ENCODE results near the gene EPOP.

EPOP gene

DNA sequence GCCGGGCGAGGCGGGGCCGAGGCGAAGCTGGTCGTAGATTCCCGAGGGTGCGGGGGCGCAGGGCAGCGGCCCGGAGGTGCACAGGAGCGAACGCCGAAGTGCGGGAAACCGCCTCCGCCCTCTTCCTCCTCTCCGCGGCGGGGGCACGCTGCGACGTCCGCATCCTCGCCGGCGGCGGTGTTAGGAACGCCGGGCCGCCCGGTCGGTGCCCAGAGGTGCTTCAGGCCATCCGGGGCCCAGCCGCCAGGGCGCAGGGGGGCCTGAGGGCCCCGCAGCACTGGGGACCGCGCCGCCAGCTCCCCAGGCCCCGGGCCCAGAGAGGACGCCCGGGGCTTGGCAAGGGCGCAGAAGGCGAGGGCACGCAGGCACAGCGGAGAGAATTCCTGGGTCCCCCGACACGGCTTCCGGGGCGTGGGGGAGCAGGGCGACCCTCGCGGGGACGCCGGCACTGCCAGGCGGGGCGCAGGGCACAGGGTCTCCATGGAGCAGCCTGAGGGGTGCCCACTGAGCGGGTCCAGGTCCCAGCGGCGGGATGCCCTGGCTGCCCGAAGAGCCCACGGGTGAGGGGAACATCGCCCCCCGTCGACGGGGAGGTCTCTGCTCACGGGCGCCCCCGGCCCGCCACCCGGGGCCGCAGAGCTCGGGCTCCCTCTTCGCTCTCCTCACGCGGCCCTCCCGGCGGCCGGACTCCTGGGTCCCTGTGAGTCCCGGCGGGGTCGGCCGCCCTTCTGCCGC, 576 bp downstream of the EPOP start:
- DNase-seq (ENCODE audit: low read depth) = no peak

DNA sequence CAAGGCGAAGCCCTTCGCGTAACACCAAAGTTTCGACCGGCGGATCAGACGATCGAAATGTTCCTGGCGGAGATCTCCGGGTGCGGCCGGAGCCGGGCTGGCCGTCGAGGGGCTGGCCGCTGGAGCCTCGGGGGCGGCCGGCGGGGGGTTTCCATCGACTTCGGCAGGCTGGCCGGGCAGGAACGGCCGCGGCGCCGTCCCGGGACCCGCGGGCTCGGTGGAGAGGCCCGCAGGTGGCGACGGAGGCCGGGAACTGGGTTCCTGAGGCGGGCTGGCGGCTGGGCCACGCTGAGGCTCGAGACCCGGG, 1.1 kb downstream of the EPOP start:
- DNase-seq (ENCODE audit: low read depth) = no peak

DNA sequence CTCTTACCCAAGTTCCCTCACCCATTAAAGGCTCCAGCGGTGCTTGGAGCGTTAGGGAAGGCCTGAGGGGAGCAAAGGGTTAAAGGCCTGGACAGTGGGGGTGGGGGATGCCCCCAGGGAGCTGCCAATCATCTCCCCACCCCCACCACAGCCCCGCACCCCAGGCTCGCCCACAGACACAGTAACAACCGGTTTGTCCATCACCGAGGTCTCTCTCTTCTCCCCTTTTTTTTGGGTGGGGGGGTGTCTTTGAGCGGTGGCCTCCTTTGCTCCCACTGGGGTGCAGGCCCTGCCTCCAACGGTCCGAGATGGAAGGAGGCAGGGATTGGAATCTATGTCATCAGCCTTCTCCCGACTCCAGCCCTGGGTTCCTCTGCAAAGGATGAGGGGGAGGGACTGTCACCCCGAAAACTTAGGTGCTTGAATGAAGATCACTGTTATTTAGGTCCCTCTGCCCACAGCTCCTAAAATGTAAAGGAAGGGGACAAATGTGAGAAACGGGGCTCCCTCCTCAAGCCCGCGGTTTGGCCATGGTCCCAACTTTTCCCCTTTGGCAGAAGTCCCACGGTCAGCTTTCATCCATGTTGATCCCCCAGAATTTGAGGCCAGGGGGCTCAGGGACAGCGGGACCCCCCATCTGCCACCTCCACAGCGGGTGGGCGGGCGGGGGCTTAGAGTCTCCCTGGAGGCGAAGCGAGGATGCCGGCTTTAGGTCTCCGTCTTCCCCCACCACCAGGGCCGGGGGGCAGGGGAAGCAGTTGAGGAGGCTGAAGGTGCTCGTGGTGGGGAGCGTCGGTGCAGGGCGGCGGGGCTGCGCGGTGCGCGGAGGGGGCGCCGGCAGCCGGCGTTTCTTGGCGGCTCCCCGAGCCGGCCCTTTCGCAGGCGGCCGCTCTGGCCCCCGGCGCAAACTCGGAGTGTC, 1.7 kb downstream of the EPOP start:
- DNase-seq (ENCODE audit: low read depth) = no peak

DNA sequence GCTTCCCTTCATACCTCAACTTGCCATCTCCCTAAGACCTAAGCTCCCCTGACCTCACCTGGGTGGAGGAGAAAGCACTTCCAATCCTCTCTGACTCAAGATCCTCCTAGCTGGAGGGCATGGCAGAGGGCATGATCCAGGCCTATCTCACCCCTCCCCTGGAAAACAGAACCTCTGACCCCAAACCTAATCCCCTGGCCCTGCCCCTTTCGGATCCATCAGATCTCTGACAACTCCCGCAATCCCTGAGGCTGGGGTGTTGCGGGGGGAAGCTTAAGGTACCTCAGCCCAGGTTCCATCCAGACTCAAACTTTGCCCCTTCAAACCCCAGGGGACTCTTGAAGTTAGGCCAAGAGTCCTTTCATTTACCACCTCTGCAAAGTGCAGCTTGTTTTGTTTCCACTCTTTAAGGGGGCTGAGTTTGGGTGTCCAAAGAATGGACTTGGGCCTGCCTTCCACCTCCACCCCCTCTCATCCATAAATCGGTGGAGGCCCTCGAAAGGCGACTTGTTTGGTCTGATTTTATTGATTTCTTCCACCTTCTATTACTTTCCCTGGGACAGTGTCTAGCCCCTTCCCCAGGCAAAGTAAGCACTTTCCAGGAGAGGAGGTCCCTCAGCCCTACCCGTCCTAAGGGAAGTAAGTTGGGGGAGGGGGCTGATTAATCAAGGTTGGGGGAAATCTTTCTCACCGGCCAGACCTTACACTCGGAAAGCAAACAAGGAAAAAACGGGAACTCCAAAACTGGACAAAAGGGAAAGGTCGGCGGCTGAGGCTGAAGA, 2.6 kb downstream of the EPOP start:
- DNase-seq (ENCODE audit: low read depth) = no peak

DNA sequence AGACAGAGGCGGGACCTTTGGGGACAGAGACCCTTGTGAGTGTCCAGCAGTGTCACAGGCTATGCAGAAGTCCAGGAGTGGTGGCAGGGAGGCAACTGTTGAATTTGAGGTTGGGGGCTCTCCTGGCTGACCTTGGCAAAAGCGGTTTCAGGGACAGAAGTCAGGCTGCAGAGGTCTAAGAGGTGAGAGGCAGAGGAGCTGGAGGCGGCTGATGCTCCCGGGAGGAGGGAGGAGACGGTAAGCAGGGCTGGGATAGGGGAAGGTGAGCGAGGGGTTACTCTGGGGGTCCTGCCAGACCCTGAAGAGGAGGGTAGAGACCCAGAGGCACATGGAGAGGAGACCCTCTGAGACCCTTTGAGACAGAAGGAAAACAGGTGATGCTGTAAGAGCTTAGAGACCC, 5.2 kb downstream of the EPOP start:
- no peak for DNase-seq (ENCODE audit: low read depth)

DNA sequence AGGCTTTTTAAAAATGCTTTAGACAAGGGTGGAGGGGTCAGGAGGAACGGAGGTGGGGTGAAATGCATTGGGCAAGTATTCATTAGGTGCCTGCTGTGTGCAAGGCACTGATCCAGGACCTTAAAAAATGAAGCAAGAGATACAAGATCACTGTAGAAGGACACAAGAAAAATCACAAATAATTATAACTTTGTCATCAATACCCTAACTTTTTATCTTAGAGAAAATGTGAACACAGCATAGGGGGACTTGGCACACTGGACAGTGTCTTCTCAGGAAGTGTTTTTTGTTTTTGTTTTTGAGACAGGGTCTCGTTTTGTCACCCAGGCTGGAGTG, 7.0 kb downstream of the EPOP start:
- no peak for DNase-seq (ENCODE audit: low read depth)

DNA sequence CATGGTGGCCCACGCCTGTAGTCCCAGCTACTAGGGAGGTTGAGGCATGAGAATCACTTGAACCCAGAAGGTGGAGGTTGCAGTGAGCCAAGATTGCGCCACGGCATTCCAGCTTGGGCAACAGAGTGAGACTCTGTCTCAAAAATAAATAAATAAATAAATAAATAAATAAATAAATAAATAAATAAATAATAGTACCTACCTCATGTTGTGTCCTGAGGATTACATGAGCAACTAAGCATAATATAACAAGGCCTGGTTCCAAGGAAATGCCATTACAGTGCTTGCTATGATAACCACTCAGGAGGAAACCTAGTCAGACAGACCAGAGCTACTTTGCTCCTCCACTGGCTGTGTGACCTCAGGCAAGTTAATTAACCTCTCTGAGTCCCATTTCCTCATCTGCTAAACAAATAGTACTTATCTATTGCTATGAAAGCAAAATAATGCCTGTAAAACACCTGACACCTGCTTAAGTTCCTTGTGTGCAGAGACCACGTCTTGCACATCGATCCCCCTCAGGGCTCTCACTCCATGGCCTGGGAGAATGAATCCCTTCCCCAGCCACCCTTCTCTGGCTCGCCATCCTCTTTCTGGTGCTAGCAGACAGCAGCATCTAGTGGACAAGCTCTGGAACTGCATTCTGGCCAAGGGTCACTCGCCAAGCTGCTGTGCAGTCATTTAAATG, 7.5 kb downstream of the EPOP start:
- peak; percentile 20 for DNase-seq (ENCODE audit: low read depth)

DNA sequence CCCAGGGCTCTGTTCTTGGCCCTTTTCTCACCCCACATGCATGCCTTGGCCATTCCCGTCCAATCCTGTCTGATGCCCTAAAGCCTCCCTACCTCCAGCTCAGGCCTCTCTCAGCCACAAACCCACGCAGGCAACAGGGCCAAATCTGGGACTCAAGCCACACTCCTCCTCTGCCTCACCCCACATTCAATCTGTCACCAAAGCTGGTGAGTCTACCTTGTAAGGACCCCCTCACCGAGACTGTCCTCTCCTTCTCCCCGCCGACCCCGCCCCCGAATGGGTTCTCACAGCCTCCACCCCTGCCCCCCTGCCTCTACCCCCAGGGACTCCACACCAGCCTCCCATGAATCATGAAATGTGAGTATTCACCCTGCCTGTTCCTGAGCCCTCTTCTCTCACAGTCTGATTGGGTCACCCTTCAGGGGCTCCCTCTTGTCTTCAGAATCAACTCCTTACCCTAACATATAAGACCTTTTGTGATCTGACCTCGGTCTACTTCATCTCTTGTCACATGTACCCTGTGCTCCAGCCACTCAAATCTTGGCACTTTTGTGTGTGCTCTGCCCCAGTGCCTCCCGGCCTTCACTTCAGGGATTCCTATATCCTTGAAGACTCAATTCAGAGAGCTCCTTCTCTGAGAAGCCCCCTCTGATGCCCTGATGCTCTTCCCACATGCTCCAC, 10.7 kb downstream of the EPOP start:
- DNase-seq (ENCODE audit: low read depth) = no peak

DNA sequence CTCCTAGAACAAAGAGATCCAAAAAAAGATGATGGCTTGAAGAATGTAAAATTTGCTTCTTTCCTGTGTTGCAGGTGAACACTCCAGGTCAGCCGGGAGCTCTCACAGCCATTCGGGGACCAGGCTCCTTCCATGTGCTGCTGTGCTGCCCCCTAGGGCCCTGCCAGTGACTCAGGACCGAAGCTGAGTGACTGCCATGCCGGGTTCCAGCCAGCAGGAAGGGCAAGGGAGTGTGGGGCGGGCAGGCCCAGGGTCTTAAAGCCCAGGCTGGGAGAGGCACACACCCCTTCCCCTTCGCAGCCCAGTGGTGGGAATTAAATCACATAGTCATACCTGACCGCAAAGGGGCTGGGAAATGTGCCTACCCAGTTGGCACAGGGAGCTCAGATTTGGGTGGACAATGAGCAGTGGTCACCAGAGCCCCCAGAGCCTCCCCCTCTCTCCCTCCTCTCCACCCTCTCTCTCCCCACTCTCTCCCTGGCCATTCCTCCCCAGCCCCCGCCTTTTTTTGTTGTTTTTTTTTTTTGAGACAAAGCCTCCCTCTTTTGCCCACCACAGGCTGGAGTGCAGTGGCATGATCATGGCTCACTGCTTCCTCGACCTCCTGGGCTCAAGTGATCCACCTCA, 11.5 kb downstream of the EPOP start:
- peak; percentile 13 for DNase-seq (ENCODE audit: low read depth)

DNA sequence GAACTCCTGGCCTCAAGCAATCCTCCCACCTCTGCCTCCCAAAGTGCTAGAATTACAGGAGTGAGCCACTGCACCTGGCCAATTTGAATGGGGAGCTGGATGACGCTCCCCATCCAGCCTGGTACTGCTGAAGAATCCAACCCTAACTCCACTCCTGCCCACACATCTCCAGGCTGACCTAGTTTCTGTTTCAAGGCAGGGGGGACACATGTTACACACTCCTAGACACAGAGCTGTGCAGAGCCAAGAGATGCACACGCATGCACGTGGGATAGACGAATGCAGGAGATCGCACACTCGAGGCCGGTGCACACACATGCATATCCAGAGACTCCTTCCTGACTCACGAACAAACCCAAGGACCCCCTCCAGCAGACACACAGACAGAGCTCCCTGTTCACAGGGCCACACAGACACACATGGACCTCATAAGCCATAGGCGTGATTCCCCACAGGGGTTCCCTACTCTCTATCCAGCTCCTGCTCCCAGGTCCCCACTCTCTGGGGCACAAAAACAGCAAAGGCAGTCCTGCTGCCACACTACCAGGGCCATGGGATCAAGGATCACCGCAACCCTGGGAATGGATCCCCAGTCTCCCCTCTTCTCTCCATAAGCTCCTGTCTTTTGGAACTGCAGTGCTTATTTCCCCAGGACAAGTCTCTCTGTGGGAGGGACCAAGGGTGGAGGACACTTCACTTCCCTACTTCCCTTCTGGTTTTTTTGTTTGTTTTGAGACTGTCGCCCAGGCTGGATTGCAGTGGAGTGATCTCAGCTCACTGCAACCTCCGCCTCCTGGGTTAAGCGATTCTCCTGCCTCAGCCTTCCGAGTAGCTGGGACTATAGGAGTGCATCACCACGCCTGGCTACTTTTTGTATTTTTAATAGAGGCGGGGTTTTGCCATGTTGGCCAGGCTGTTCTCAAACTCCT, 14.4 kb downstream of the EPOP start:
- no peak for DNase-seq (ENCODE audit: low read depth)

DNA sequence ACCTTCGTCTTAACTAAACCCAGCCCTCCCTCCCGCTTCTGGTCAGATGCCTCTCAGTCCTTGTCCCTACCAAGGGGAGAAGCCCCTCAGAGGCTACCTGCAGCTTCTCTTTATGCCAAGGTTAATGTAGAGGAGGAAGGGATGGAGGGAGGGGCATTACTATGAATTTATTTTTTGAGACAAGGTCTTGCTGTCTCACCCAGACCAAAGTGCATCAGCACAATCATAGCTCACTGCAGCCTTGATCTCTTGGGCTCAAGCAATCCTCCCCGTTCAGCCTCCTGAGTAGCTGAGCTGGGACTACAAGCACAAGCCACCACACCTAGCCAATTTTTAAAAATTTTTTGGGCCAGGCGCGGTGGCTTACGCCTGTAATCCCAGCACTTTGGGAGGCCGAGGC, 15.3 kb downstream of the EPOP start:
- no peak for DNase-seq (ENCODE audit: low read depth)

DNA sequence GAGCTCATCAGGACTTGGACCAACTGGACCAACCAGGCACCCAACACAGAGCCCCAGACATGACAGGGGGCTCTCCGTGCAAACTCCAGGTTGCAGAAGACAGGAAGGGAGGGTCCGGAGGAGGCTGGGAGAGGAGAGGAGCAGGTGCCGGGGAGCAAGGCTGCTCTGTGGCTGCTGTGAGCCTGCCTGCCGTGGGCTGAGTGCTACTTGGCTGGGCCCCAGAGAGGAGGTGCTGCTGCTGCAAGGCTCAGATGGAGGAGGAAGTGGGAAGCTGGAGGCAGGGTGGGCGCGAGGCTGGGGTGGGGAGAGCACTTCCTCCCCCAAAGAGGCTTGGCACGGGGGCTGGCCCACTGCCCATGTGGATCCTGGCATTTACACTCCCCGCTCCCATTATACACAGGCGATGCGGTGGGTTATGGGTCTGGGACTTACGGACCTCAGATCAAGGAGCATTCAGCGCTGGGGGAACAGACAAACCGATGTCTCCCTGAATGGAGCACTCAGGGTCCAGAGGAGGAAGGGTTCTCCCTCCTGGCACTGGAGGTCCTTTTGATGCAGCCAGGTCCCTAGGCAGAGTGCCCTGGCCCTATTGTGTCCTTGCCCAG, 15.9 kb downstream of the EPOP start:
- no peak for DNase-seq (ENCODE audit: low read depth)

DNA sequence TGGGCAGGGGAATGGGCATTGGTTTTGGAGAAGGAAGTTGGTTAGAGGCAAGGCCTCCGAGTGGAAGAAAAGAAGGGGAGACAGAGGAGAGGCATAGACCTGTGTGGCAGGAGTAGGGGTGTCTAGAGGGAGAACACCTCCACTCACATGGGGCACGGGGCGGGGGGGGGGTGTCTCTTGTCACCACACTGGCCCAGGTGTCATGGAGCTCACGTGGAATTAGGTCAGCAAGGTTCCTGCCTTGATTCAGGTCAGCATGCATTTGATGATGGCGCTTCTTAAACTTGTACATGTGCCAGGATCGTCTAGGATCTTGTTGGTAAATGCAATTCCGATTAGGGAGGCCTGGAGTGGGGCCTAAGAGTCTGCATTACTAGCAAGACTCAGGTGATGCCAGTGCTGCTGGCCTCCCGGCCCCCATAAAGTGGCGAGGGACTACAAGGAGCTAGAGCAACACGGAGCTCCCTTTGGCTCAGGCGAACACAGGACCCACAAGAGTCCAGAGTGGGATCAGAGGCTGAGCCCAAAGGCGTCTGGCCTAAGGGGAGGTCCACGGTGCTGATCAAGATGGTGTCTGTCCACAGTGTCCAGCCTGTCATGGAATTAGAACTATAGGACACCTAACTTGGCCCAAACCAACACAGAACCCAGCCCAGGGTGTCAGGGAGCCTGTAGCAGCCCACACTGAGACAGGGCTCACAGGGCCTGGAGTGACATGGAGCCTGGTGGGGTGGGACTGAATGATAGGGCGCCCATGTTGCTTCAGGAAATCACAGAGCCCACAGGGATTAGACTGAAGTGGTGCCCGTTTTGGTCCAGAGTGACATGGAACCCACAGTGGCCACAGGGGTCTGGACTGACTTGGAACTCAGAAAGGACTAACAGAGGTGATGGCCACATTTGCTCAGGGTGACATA, 16.7 kb downstream of the EPOP start:
- no peak for DNase-seq (ENCODE audit: low read depth)

DNA sequence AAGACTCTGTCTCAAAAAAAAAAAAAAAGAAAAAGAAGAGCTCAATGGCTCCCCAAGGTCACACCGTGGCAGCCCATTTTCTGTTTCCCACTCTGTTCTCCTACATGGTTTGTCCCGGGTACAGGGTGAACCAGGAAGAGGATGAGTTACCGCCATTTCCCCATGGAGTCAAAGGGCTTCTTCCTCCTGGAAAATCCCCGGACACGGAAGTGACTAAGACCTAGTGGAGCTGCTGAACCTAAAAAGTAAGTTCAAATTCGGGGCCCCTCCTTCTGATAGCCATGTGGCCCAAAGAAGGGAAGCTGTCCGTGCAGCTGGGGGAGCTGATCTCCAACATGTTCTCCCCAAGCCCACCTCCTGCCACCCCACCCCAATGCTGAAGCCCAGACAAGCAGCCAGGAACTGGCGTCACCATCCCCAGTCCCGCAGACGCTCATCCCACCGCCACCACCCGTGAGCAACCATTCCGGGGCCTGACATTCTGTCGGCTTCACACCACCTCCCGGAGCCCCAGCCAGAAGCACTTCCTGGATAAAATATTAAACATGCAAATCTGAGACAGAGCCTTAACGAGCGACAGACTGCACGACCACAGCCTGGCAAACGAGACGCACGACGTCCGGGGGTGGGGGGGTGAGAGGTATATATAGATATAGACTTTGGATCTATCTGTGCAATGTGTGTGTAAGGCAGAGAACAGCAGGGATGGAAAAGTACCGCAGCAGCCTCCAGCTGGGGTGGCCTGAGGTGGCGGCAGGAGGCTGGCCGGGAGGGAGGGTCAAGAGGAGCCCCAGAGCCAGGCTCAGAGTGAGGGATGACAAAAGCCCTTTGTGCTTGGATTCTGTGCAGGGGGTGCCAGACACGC, 17.6 kb downstream of the EPOP start:
- no peak for DNase-seq (ENCODE audit: low read depth)

DNA sequence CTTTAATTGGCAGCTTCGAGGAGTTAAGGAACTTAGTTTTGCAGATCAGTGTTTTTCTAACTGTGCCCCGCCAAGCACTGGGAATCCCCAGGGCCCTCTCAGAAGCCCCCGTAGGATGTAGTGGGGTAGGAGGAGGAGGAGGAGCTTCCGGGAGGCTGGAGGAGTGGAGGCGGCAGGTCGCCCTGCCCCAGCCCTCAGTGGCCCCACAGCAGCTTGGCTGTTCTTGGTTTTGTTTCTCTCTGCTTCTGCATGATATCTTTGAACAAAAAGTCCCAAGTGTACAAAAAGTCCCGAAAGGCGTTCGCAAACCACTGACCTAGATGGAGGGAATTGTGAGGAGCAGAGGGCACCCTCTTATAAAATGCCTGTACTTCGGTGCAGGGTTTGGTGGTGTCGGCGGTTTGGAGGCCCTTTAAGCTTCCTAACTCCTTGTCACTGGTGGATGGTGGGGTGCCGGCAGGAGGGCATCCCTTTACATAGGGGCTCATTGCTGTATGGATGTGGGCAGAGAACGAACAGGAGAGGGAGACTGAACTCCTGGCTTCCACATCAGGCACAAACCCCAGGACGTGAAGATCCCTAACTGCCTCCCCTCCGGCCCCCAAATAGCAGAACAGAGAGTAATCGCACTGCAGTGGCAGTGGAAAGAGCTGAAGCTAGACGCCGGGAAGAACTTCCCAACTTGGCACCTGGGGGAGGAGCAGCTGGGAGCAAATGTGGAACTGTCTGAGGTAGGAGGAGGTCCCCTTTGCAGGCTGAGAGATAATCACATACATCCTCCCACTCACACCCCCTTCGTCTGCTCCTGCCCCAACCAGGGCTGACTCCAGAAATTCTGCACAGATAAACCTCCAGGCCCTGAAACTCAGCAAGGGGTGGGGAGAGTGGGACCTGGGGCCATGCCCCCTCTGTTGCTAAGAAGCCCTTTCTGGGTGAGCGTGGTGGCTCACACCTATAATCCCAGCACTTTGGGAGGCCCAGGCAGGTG, 20.1 kb downstream of the EPOP start:
- no peak for DNase-seq (ENCODE audit: low read depth)

DNA sequence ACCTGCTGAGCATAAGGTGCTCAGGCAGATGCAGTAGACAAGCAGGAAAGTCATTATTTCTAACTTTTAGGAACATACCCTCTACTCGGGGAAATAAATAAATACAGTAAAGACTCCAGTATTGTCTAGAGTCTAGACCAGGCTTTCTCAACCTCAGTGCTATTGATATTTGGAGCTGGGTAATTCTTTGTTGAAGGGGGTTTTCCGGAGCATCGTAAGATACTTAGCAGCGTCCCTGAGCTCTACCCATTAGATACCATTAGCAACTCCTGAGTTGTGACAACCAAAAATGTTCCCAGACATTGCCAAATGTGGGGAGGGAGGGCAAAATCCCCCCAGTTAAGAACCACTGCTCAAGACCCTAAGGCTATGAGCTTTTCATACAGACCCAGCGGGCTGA, 21.1 kb downstream of the EPOP start:
- no peak for DNase-seq (ENCODE audit: low read depth)
